ENCODE results near the gene UNC5C. TPM values are rescaled to one million over a fixed set of nuclear protein-coding genes. Genes with fewer than 3 reads are reported as not detected.

UNC5C gene
- total RNA-seq, 2 experiments from 2014 or later: not detected

GRCh38 chr4:95284655-95285054 lies 264.1 kb downstream of the UNC5C start:
- no peak overlapping the region for H3K4me3 Mint-ChIP-seq
- intact Hi-C loops (cut with micrococcal nuclease): no loop called here
- peaks cover 11% of the 10 kb centered on the region for H3K9me3 Mint-ChIP-seq
- peaks cover 2% of the 10 kb centered on the region for H3K4me1 Mint-ChIP-seq (ENCODE audit: low read depth)
- peaks cover 2% of the 10 kb centered on the region for H3K36me3 Mint-ChIP-seq (ENCODE audit: low read depth)
- DNase-seq: no peak
- no peak overlapping the region for H3K27ac Mint-ChIP-seq
- H3K27me3 Mint-ChIP-seq (ENCODE audit: low read depth): no peaks in the 10 kb centered on the region
- CTCF ChIA-PET: no interaction called here

- Mint-ChIP-seq H3K4me3 (no peak overlapping the region), H3K27me3 (ENCODE audit: low read depth) (no peaks in the 10 kb centered on the region), H3K27ac (no peak overlapping the region), H3K9me3 (peaks cover 11% of the 10 kb centered on the region), H3K4me1 (ENCODE audit: low read depth) (no peaks in the 10 kb centered on the region), H3K36me3 (ENCODE audit: low read depth) (peaks cover 2% of the 10 kb centered on the region)
- CTCF ChIA-PET: interaction anchor here (0.7 kb wide), 1 partner anchor 23 kb away, joined by 4 read pairs; no protein-coding TSS in a partner anchor
- DNase-seq: no peak
- intact Hi-C loops (cut with micrococcal nuclease): no loop called here
Measured at GRCh38 chr4:95283320-95283719, 265.5 kb downstream of the UNC5C start.

- Mint-ChIP-seq H3K27me3 (ENCODE audit: low read depth) (no peaks in the 10 kb centered on the region), H3K9me3 (no peaks in the 10 kb centered on the region), H3K27ac (no peak overlapping the region), H3K36me3 (ENCODE audit: low read depth) (no peaks in the 10 kb centered on the region), H3K4me3 (no peak overlapping the region), H3K4me1 (ENCODE audit: low read depth) (no peaks in the 10 kb centered on the region)
- DNase-seq: no peak
- CTCF ChIA-PET: no interaction called here
- intact Hi-C loops (cut with micrococcal nuclease): no loop called here
Measured at GRCh38 chr4:95272797-95273196, 276.0 kb downstream of the UNC5C start.

GRCh38 chr4:95272036-95272435 lies 276.7 kb downstream of the UNC5C start:
- Mint-ChIP-seq H3K9me3 (no peaks in the 10 kb centered on the region), H3K4me3 (no peak overlapping the region), H3K36me3 (ENCODE audit: low read depth) (no peaks in the 10 kb centered on the region), H3K27me3 (ENCODE audit: low read depth) (no peaks in the 10 kb centered on the region), H3K4me1 (ENCODE audit: low read depth) (no peaks in the 10 kb centered on the region), H3K27ac (no peak overlapping the region)
- CTCF ChIA-PET: no interaction called here
- intact Hi-C loops (cut with micrococcal nuclease): no loop called here
- no peak for DNase-seq

- Mint-ChIP-seq H3K27ac (no peak overlapping the region), H3K36me3 (ENCODE audit: low read depth) (no peaks in the 10 kb centered on the region), H3K27me3 (ENCODE audit: low read depth) (no peaks in the 10 kb centered on the region), H3K9me3 (no peaks in the 10 kb centered on the region), H3K4me3 (no peak overlapping the region), H3K4me1 (ENCODE audit: low read depth) (no peaks in the 10 kb centered on the region)
- no peak for DNase-seq
- intact Hi-C loops (cut with micrococcal nuclease): no loop called here
- CTCF ChIA-PET: no interaction called here
Measured at GRCh38 chr4:95268819-95269565, 279.8 kb downstream of the UNC5C start.

GRCh38 chr4:95267081-95267480 lies 281.7 kb downstream of the UNC5C start:
- no peak for DNase-seq
- CTCF ChIA-PET: no interaction called here
- intact Hi-C loops (cut with micrococcal nuclease): no loop called here

GRCh38 chr4:95265814-95266740 lies 282.7 kb downstream of the UNC5C start:
- no peaks in the 10 kb centered on the region for H3K36me3 Mint-ChIP-seq (ENCODE audit: low read depth)
- intact Hi-C loops (cut with micrococcal nuclease): no loop called here
- no peak for DNase-seq
- no peak overlapping the region for H3K27ac Mint-ChIP-seq
- H3K4me1 Mint-ChIP-seq (ENCODE audit: low read depth): no peaks in the 10 kb centered on the region
- H3K27me3 Mint-ChIP-seq (ENCODE audit: low read depth): no peaks in the 10 kb centered on the region
- H3K4me3 Mint-ChIP-seq: no peak overlapping the region
- CTCF ChIA-PET: no interaction called here
- no peaks in the 10 kb centered on the region for H3K9me3 Mint-ChIP-seq

More at GRCh38 chr4:95267081-95267480, 281.7 kb downstream of the UNC5C start:
- Mint-ChIP-seq H3K27me3 (ENCODE audit: low read depth) (no peaks in the 10 kb centered on the region), H3K27ac (no peak overlapping the region), H3K9me3 (no peaks in the 10 kb centered on the region), H3K4me3 (no peak overlapping the region), H3K4me1 (ENCODE audit: low read depth) (no peaks in the 10 kb centered on the region), H3K36me3 (ENCODE audit: low read depth) (no peaks in the 10 kb centered on the region)

GRCh38 chr4:95264843-95265242 lies 283.9 kb downstream of the UNC5C start:
- intact Hi-C loops (cut with micrococcal nuclease): no loop called here
- no peak for DNase-seq
- Mint-ChIP-seq H3K36me3 (ENCODE audit: low read depth) (no peaks in the 10 kb centered on the region), H3K27ac (no peak overlapping the region), H3K4me1 (ENCODE audit: low read depth) (no peaks in the 10 kb centered on the region), H3K4me3 (no peak overlapping the region), H3K27me3 (ENCODE audit: low read depth) (no peaks in the 10 kb centered on the region), H3K9me3 (no peaks in the 10 kb centered on the region)
- CTCF ChIA-PET: no interaction called here

- Mint-ChIP-seq H3K27ac (no peak overlapping the region), H3K9me3 (no peaks in the 10 kb centered on the region), H3K4me3 (no peak overlapping the region), H3K36me3 (ENCODE audit: low read depth) (no peaks in the 10 kb centered on the region), H3K27me3 (ENCODE audit: low read depth) (no peaks in the 10 kb centered on the region), H3K4me1 (ENCODE audit: low read depth) (no peaks in the 10 kb centered on the region)
- no peak for DNase-seq
- CTCF ChIA-PET: no interaction called here
- intact Hi-C loops (cut with micrococcal nuclease): no loop called here
Measured at GRCh38 chr4:95263960-95264359, 284.8 kb downstream of the UNC5C start.

GRCh38 chr4:95263391-95263790 lies 285.4 kb downstream of the UNC5C start:
- Mint-ChIP-seq H3K36me3 (ENCODE audit: low read depth) (no peaks in the 10 kb centered on the region), H3K27ac (no peak overlapping the region), H3K4me1 (ENCODE audit: low read depth) (no peaks in the 10 kb centered on the region), H3K4me3 (no peak overlapping the region), H3K9me3 (no peaks in the 10 kb centered on the region), H3K27me3 (ENCODE audit: low read depth) (no peaks in the 10 kb centered on the region)
- intact Hi-C loops (cut with micrococcal nuclease): no loop called here
- CTCF ChIA-PET: no interaction called here
- no peak for DNase-seq

GRCh38 chr4:95256108-95256835 lies 292.5 kb downstream of the UNC5C start:
- intact Hi-C loops (cut with micrococcal nuclease): no loop called here
- CTCF ChIA-PET: interaction anchor here (0.8 kb wide), 1 partner anchor 25 kb away, joined by 3 read pairs; no protein-coding TSS in a partner anchor
- no peaks in the 10 kb centered on the region for H3K27me3 Mint-ChIP-seq (ENCODE audit: low read depth)

GRCh38 chr4:95255396-95256107 lies 293.2 kb downstream of the UNC5C start:
- intact Hi-C loops (cut with micrococcal nuclease): no loop called here
- H3K36me3 Mint-ChIP-seq (ENCODE audit: low read depth): no peaks in the 10 kb centered on the region

More at GRCh38 chr4:95256108-95256835, 292.5 kb downstream of the UNC5C start:
- Mint-ChIP-seq H3K9me3 (no peaks in the 10 kb centered on the region), H3K36me3 (ENCODE audit: low read depth) (no peaks in the 10 kb centered on the region), H3K4me3 (no peak overlapping the region), H3K27ac (no peak overlapping the region), H3K4me1 (ENCODE audit: low read depth) (no peaks in the 10 kb centered on the region)
- no peak for DNase-seq

More at GRCh38 chr4:95255396-95256107, 293.2 kb downstream of the UNC5C start:
- Mint-ChIP-seq H3K4me3 (no peak overlapping the region), H3K4me1 (ENCODE audit: low read depth) (no peaks in the 10 kb centered on the region), H3K27ac (no peak overlapping the region), H3K9me3 (no peaks in the 10 kb centered on the region), H3K27me3 (ENCODE audit: low read depth) (no peaks in the 10 kb centered on the region)
- DNase-seq: no peak
- CTCF ChIA-PET: interaction anchor here (0.8 kb wide), 1 partner anchor 25 kb away, joined by 3 read pairs; no protein-coding TSS in a partner anchor

All from activated naive CD4-positive, alpha-beta T cell treated with anti-CD3 and anti-CD28 coated beads for 36 hours (primary cell).